22Rv1 (cell line): ENCODE measurements around the gene MGA.

Experiments used
- CTCF ChIP-seq: fragments of 450-650 bp; IDR thresholded peaks from 2 replicates; pipeline ENCODE4 v1.5.1; 2017; ENCODE audit warnings: mild to moderate bottlenecking
- ZFX ChIP-seq: fragments of 450-650 bp; IDR thresholded peaks from 2 replicates; pipeline ENCODE4 v1.6.1; 2017; ENCODE audit warnings: antibody characterized with exemption, borderline replicate concordance

- TF ChIP-seq CTCF (no peak), ZFX (no peak)
Measured at GRCh38 chr15:41627203-41627602, 33.0 kb upstream of the MGA start.
